Pons (tissue), 1 donor: ENCODE data around the gene YOD1.

Experiments used
- DNase-seq: peaks from one replicate; pipeline ENCODE4 v3.0.0-alpha.2; 2016; ENCODE audit warnings: low spot score

YOD1 gene

DNA sequence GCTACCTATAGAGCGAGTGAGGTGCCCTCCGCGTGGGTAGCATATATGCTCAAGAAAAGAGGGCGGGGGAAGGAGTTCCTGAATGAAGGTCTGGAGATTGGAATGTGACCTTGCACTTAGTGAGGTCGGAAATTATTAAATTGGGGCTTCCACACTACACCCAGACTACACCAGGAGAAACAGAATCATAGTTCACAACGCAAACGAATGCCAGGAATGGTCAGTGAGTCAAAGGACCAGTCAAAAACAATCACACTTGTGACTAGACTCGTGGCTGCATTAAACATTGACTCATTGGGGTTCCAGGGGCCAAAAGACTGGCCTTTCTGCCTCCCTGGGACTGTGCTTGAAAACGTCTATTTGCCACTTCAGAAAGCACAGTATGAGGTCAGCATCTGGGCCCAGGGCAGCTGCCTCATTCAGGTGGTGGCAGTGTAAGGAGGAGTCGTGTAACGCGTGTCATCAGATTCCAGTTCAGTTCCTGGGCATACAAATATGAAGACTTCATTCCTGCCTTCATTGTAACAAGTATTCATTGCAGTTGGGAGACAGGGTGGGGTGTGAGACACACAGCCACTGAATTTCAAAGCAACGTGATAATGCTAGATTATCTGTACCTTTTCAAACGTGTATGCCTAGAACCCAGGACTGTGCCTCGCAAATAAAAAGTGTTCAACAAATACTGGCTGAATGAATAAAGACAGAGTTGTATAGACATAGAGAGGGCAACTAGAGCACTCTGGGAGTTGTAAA, at the start of gene YOD1:
TSS of gene YOD1 (minus strand) at position 18 of the 753 bp plus-strand sequence. CDS start 178 bp downstream, outside the sequence.
- DNase-seq = peak; percentile 76

DNA sequence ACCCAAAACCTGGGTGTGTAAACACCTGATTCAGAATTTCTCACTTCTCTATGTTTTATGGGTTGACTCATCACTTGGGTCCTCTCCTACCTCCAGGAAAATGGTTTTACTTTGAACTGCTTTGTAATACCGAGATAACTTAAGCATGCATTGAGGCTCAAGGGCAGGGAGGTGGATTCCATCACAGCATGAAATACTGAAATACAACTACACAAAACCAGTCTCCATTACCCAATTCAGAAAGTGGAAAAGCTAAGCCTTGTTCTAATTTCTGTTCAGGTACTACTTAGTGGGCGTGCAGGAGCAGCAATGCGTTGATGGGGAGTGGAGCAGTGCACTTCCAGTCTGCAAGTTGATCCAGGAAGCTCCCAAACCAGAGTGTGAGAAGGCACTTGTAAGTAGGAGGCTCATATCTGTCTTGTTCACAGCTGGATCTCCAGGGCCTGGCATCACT, 46.9 kb upstream of the YOD1 start:
- no peak for DNase-seq

DNA sequence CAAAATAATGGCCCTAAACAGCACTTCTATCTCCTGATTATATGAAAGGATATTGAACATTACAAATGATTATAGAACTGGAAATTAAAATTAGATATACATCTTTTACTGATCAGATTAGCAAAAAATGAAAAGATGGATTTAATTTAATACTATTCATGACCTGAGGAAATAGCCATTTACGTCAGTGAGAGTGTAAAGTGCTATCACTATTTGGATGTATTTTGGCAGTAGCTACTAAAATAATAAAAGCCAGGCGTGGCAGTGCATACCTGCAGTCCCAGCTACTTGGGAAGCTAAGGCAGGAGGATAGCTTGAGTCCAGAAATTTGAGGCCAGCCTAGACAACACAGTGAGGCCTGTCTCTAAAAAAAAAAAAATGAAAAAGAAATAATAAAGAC, 42.9 kb upstream of the YOD1 start:
- no peak for DNase-seq

DNA sequence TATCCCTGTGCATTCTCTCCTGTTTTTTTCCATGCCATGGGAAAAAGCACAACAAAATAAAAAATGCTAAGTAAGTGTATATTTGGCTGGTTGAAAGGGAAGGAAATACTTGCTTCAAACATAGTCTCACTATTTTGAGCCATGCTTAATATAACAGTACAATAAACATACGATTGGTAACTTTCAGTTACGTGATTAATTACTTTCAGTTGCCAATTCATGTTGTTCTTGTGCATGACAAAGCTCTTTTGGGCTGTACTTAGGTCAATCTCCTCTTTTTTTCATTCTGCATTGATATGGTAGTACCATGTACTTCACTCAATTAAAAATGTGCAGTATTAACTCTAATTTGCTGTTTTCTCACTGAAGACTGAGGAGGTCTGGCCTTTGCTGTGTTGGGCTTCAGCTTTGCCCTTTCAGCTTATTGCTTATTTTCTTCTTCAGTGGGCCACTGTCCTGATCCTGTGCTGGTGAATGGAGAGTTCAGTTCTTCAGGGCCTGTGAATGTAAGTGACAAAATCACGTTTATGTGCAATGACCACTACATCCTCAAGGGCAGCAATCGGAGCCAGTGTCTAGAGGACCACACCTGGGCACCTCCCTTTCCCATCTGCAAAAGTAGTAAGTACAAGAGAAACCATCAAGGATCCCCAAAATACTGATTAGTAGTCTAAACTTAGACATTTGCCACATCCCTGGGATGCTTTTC, 40.3 kb upstream of the YOD1 start:
- DNase-seq = no peak

DNA sequence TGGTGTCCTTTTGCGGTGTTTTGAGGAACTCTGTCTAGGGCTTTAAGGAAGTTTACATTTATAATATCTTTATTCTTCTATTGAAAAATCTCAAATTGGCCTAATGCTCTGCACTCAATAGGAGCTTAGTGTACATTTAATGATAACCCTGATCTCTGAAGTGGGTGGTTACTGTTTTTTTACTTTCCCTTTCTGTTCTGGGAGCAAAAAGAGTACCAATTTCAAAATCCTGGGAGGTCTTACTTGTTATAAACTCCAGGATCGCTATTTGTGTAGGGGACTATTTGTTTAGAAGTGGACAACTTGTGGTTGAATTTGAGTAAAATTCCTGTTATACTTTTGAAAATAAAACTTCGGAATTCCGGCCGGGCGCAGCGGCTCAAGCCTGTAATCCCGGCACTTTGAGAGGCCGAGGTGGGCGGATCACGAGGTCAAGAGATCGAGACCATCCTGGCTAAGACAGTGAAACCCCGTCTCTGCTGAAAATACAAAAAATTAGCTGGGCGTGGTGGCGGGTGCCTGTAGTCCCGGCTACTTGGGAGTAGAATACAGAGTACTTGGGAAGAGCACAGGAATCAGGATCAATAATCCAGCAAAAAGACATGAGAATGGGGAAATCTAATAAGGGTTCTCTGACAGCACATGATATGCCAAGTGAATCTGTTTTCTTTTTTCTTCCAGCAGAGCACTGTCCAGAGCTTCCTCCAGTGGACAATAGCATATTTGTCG, 38.8 kb upstream of the YOD1 start:
- DNase-seq = no peak

DNA sequence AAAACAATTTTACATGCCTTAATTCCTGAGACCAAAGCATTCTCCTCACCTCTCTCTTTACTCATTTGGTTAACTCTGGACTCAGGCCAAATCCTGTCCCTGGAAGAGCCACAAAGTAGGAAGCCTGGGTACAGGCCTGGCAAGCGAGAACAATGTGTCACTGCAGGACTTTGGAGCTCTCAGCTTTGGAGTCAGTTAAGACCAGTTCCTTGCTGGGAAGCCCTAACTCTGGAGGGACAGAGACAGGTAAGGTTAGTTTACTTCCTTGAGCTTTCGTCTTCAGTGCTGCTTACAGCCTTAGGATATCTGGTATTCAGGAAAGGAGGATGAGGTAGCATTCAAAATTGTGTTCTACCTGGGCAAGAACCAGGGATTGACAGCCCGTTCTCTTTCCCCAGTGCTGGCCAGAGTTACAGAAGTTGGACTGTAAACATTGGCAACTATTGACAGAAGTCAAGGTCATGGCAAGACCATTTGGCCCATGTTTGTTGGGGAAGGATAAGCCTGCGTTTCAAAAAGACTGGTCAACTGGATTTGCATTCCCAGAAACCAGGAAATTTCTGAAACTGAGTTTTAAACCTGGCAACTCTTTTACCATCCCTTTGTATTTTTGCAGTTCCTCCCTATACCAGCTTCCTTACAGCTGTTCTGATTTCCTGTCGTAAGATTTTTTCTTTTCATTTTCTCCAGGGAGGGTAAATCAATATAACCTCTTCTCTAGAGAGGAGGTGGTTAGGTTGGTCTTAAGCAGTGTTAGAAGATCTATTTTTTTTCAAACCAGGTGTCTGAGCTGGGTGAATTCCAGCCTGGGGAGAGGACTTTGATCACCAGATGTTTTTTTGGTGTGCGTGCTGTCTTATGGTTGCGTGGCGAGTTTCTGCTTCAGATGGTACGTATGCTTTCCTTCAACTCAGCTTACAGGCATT, 38.0 kb upstream of the YOD1 start, which contains the start of gene C4BPB:
TSS of gene C4BPB (plus strand) at position 160 of the 926 bp plus-strand sequence. CDS start at position 832, 672 bp downstream.
- no peak for DNase-seq

DNA sequence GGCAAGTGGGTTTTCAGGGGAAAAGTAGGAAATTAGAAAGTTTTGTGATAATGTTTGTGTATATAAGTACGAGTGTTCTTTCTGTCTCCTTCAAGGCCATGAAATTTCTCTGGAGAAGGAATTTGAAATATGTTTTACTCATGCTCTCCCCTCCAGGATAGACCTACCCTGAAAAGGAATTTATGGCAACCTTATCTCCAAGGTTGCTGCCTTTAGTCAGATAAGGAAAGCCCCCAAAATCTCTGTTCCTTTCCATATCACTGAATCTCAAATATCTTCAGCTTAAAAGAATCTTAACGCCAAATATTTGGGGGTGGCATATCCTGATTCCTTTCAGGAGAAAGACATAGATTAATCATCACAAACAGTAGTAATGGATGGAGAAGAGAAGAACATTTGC, 37.2 kb upstream of the YOD1 start:
- DNase-seq = no peak

DNA sequence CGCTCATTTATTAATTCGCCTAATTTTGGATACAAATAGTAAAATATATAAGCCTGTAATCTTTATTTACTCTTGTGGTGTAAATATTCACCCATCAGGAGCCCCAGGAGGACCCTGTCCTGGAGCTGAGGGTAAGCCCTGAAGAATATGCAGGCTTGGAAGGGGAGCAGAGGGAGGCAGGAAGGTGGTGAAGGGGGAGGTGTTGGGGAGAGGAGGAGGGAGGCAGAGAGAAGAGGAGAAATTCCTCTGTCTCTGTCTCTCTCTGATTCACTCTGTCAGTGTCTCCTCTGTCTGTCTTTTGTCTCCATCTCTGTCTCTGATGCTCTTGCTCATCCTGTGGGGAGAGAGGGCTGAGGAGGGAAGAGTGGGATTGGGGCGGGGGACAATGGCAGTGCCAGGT, 34.9 kb upstream of the YOD1 start:
- no peak for DNase-seq

DNA sequence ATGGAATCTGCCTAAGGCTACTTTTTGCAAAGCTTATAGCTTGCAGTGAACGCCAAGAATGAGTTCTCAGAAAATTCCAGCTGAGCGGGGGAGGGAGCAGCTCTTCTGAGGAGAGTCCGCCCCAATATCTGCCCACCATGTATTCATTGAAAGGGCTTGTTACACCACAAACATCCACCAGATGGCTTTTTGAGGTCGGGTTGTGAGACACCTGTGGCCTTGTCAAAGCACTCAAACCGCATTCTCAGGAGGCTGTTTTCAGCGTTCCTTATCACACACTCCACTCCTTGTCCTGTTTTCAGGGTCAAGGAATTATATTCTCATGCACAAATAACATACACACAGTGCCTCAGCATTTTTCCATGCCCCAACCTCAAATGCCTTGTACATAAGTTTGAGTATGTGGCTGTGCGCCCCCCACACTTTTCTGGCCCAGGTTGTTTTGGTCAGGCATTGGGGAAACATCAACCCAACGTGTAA, 33.7 kb upstream of the YOD1 start:
- DNase-seq = peak; percentile 75

DNA sequence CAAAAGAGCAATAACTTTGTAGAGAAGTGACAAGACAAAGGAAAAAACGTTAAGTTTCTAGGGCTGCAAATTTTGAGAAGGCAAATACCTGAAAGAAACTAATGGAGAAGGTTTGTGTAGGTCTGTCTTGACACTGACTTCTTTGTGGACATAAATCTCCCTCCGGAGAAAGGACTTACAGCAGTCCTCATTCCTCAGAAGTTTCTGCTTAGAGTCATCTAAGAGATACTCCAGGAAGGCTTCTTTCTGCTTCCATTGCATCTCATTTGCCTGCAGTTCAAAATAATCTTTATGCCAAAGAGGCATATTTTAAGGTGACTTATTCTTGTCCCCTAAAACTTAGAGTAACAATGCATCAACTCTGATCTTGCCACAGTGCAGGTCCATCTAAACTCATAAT, 33.2 kb upstream of the YOD1 start:
- DNase-seq = no peak

DNA sequence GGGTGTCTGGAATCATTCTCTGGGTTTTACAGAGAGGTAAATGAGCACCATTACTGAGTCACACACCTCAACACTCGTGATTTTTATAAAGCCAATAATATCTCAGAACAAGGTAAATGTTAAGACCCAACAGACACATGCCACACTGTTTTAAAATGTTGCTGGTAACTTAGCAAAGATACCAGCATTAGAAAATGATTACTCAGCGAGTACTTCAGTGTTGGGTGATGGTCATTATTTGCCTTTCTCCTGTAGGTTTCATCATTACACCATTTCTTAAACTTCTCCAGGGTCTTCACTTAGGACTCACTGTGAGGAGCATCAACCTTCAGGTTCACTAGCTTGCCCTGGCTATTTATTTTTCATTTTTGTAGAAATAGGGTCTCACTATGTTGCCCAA, 30.8 kb upstream of the YOD1 start:
- DNase-seq = no peak

DNA sequence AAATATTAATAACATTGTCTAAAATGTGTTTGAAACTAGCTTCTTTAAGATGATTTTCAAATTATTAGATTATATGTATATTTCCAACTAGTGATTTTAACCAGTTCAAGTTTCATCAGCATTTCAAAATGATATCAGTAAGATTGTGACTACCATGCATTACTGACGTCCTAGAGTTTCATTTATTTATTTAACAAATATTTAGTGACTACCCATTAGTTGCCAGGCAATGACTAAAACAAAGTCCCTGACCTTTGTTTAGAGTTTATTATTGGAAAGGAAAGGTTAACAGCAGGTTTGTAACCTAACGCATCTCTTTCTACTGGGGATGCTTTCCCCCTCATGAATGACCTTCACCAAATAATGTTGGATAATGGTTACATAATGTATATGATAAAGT, 30.1 kb upstream of the YOD1 start:
- no peak for DNase-seq

DNA sequence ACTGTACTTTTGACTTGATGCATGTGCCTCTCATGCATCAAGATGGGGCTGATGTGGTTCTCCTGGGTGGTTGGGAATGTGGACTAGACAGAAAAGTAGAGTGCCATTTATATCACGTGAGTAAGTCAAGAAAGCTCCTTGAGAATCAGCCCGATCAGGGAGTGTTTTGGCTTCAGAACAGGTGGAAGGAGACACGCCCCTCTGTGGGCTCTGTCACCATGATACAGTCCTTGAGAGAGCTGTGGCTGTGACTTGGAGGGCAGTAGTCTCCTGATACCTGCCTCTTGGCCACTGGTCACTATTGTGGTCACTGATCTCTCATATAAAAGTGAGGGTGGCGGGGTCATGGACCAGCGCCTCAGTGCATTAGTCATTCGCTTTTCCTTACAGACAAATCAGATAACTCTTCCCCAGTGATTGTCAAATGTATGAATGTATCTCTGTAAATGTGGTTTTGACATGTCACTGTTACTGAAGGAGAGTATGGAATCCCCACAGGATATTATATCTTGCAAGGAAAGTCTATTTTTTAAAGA, 28.8 kb upstream of the YOD1 start:
- DNase-seq = no peak

DNA sequence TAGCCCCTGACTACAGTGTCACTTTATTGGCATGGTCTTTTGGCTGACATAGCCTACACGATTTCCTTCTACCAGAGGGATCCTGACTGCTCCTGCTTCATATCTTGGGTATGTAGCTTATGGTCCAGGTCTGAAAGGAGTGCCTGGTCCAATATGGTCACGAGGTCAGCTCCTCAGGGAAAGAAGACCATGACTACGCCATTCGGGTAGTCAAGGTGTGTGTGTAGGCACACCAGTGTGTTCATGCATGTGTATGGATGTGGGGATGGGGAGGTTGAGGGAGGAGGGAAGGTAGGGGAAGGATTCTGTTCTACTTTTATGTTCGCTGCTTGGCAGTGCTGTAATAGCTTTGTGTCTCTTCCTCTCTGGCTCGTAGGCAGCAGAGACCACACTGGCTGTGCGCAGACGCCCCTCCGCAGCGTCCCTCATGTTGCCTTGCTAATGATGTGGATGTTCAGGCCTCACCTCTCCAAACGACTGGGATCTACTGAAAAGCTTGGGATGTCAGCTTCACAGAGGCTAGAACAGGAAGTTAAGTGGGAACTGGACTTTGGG, 27.6 kb upstream of the YOD1 start:
- DNase-seq = no peak

DNA sequence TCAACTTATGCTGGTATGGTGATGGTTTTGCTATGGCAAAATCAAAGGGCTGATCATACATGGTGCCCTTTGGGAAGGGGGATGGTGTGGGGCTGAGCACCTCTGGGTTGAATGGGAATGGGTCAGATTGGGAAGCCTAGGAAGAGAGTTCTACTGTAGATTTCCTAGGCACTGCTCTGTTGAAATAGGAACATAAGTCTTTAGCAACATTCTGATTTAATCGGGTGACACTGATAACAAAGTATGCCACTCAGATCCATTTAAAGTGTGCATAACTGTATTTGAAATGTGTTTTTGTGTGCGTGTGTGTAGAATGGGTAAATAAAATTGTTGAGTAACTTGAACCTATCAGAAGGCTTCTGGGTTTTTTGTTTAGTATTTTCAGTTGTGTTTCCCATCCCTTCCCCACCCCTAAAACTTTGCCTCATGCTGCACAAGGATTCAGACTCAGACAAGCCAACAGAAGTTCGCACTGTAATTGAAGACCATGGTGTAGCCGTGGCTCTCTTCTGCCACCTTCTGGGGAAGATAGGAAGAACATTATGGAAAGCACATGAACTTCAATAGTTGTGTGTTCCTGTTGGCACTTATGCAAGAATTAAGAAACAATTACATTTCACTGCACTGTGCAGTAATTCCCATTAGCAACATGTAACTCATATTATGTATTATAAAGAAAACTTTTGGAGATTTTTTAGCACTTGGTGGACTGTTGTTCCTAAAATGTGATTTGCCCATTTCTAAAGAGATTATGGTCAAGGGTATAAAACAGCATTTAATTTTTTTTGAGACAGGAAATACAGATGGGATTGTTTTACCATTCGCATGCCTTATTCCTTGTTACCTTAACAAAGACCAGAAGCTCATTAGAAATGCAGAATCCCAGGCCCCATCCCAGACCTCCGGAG, 26.7 kb upstream of the YOD1 start:
- peak; percentile 88 for DNase-seq

DNA sequence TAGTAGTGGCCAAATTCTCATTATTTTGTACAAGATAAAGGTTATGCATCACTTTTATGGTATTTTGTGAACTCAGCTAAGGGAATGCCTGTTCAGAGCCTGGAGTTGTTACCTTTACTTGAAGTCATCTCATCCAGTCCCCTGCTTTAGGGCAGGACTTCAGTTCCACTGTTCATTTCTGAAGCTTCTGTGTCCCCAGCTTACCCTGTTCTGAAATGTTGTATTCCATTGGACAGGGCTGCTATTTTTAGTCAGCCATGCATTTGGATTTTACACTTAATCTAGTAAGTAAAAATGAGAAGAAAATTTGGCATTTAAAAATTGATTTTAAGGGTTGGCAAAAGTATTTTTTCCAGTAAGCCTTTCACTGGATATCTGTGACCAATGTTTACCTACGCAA, 26.0 kb upstream of the YOD1 start:
- no peak for DNase-seq

DNA sequence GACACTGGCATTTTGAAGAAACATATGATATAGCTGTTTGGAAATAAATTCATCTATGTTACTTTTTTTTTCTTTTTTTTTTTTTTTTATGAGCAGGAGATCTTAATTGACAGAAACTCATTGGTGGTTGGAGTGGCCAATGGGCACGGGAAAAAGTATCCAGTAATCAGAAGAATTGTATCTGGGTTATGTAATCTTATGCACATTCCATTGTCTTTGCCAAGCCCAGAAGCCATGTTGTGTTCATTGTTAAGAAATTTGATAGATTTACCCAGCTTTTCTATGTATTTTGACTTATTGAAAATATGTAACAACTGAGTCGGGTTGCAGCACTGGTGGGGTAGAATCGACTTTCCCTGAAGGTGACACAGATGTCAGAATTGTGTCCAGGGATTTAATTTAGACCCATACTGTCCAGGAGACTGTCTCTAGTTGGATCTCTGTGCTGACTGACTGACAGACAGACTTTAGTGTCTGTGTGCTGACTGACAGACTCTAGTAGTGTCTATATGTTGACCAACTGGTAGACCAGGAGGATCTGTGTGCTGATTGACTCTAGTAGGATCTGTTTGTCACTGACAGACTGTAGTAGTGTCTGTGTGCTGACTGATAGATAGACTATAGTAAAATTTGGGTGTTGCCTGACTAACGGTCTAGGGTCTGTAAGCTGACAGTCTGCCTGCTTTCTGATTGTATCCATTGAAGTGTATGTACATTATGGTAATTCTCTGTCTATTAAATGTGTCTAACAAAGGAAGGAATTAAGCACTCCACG, 25.4 kb upstream of the YOD1 start:
- no peak for DNase-seq

DNA sequence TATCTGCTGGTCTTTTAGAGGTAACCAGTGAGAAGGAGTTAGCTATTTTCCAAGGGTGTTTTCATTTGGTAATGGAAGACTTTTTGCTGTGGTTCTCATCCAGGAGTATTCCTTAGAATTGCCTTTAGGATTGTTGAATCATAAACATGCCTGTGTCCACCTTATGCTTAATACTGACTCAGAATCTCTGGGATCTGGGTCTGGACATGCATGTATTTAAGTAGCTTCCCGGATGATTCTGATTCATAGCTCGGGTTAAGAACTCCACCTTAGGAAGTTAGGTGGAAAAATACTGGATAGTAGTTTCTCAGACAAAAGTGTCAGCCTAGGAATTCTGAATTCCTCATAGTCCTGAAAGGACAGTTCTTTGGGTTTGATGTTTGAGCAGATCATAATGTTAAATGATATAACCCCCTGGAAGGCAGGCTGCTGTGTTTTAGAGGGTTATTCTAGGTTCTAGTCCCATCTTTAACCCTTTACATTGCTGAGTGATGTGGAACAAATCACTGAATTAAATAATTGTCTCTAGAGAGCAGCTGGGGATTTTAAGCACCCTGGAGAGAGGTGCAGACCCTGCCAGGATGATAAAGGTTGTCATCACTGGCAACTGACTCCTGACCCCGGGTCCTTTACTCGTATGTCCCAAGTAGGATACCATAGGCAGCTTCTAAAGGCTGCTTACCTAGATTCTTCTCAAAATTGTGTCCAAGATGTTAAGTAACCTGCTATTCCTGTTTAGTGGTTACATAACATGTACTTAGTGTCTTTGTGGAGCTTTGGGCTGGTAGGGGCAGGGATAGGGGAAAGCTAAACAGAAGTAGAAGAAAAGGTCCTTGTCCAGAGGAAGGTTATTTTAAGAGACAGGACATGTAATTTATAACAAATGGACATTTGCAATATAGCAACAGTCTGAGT, 23.2 kb upstream of the YOD1 start:
- DNase-seq = no peak
